GM23248 (cell line): ENCODE data around the gene BCL2L14.

Experiments
- EZH2 ChIP-seq: fragments of 200-600 bp; sonication (generic); IDR thresholded peaks from 2 replicates; pipeline ENCODE4 v1.6.1; 2018; ENCODE audit warnings: antibody characterized with exemption, mild to moderate bottlenecking; ENCODE audit not compliant: insufficient read depth, poor library complexity, severe bottlenecking
- EZH2phosphoT487 ChIP-seq: fragments of 200-600 bp; sonication (generic); IDR thresholded peaks from 2 replicates; pipeline ENCODE4 v1.6.1; 2018; ENCODE audit warnings: antibody characterized with exemption, moderate library complexity, mild to moderate bottlenecking, low read depth; ENCODE audit not compliant: insufficient read depth

GRCh38 chr12:12025799-12026386, 44.8 kb upstream of the BCL2L14 start:
- TF ChIP-seq EZH2 (no peak), EZH2phosphoT487 (no peak)
